Measurements from ENCODE around the gene AGMO.

AGMO gene

GRCh38 chr7:15561835-15562234, at the start of gene AGMO:
Gene AGMO, minus strand, starts transcription at chr7:15562015.
- no peak for DNase-seq (ENCODE audit: extremely low read depth in 1 of 2, low read depth in 1 of 2)

GRCh38 chr7:15610503-15610902, 48.7 kb upstream of the AGMO start:
- no peak for DNase-seq (ENCODE audit: extremely low read depth in 1 of 2, low read depth in 1 of 2)

GRCh38 chr7:15609287-15609686, 47.5 kb upstream of the AGMO start:
- DNase-seq (ENCODE audit: extremely low read depth in 1 of 2, low read depth in 1 of 2), result no peak

- DNase-seq (ENCODE audit: extremely low read depth in 1 of 2, low read depth in 1 of 2), result no peak
Measured at GRCh38 chr7:15607529-15608210, 45.9 kb upstream of the AGMO start.

GRCh38 chr7:15606561-15606960, 44.7 kb upstream of the AGMO start:
- DNase-seq (ENCODE audit: extremely low read depth in 1 of 2, low read depth in 1 of 2), result no peak

GRCh38 chr7:15604166-15604565, 42.4 kb upstream of the AGMO start:
- no peak for DNase-seq (ENCODE audit: extremely low read depth in 1 of 2, low read depth in 1 of 2)

GRCh38 chr7:15603124-15603523, 41.3 kb upstream of the AGMO start:
- DNase-seq (ENCODE audit: extremely low read depth in 1 of 2, low read depth in 1 of 2), result no peak

- no peak for DNase-seq (ENCODE audit: extremely low read depth in 1 of 2, low read depth in 1 of 2)
Measured at GRCh38 chr7:15602236-15602635, 40.4 kb upstream of the AGMO start.

GRCh38 chr7:15601175-15601574, 39.4 kb upstream of the AGMO start:
- no peak for DNase-seq (ENCODE audit: extremely low read depth in 1 of 2, low read depth in 1 of 2)

- DNase-seq (ENCODE audit: extremely low read depth in 1 of 2, low read depth in 1 of 2), result no peak
Measured at GRCh38 chr7:15600298-15600697, 38.5 kb upstream of the AGMO start.

GRCh38 chr7:15594461-15594860, 32.6 kb upstream of the AGMO start:
- no peak for DNase-seq (ENCODE audit: extremely low read depth in 1 of 2, low read depth in 1 of 2)

- DNase-seq (ENCODE audit: extremely low read depth in 1 of 2, low read depth in 1 of 2), result no peak
Measured at GRCh38 chr7:15593382-15593781, 31.6 kb upstream of the AGMO start.

GRCh38 chr7:15586266-15586665, 24.5 kb upstream of the AGMO start:
- no peak for DNase-seq (ENCODE audit: extremely low read depth in 1 of 2, low read depth in 1 of 2)

GRCh38 chr7:15584575-15584974, 22.8 kb upstream of the AGMO start:
- DNase-seq (ENCODE audit: extremely low read depth in 1 of 2, low read depth in 1 of 2), result no peak

GRCh38 chr7:15582773-15583172, 21.0 kb upstream of the AGMO start:
- no peak for DNase-seq (ENCODE audit: extremely low read depth in 1 of 2, low read depth in 1 of 2)

- no peak for DNase-seq (ENCODE audit: extremely low read depth in 1 of 2, low read depth in 1 of 2)
Measured at GRCh38 chr7:15581352-15581951, 19.6 kb upstream of the AGMO start.

GRCh38 chr7:15580604-15581351, 19.0 kb upstream of the AGMO start:
- no peak for DNase-seq (ENCODE audit: extremely low read depth in 1 of 2, low read depth in 1 of 2)

- no peak for DNase-seq (ENCODE audit: extremely low read depth in 1 of 2, low read depth in 1 of 2)
Measured at GRCh38 chr7:15577600-15577999, 15.8 kb upstream of the AGMO start.

GRCh38 chr7:15571301-15571878, 9.6 kb upstream of the AGMO start:
- no peak for DNase-seq (ENCODE audit: extremely low read depth in 1 of 2, low read depth in 1 of 2)

- no peak for DNase-seq (ENCODE audit: extremely low read depth in 1 of 2, low read depth in 1 of 2)
Measured at GRCh38 chr7:15567652-15568051, 5.8 kb upstream of the AGMO start.

GRCh38 chr7:15567036-15567435, 5.2 kb upstream of the AGMO start:
- no peak for DNase-seq (ENCODE audit: extremely low read depth in 1 of 2, low read depth in 1 of 2)

GRCh38 chr7:15566476-15566875, 4.7 kb upstream of the AGMO start:
- no peak for DNase-seq (ENCODE audit: extremely low read depth in 1 of 2, low read depth in 1 of 2)

All from activated CD8-positive, alpha-beta memory T cell treated with anti-CD3 and anti-CD28 coated beads for 1 hour (primary cell).